Kidney epithelial cell (primary cell): Measurements from ENCODE around the gene MAML2. TPM values are rescaled to one million over a fixed set of nuclear protein-coding genes. Genes with fewer than 3 reads are reported as not detected.

Source experiments
- DNase-seq: peaks from one replicate; pipeline ENCODE4 v3.0.0-alpha.2; 2010; ENCODE audit warnings: low read depth
- H3K27me3 ChIP-seq: 2 replicates; pipeline ENCODE4 v1.6.0; 2011; ENCODE audit warnings: low read length; ENCODE audit not compliant: control insufficient read depth, insufficient read depth
- H3K36me3 ChIP-seq: 2 replicates; pipeline ENCODE4 v1.5.1; 2011; ENCODE audit warnings: low read length; ENCODE audit not compliant: control insufficient read depth, insufficient read depth
- H3K4me3 ChIP-seq: 2 replicates; pipeline ENCODE4 v1.5.1; 2011; ENCODE audit warnings: low read depth, mild to moderate bottlenecking, control low read depth, low read length
- total RNA-seq: library from RNA; depleted of rRNA; stranded (reverse); fragments of >200 nt; gene quantifications from 2 replicates; pipeline ENCODE4 v1.2.3, GENCODE V29; 2015
- TF ChIP-seq, protein P1 (sequence below): IDR thresholded peaks from 2 replicates; pipeline ENCODE4 v1.5.1; 2011; ENCODE audit warnings: mild to moderate bottlenecking, moderate library complexity, low read length, control low read depth, inconsistent platforms; ENCODE audit not compliant: insufficient read depth, poor library complexity, severe bottlenecking

The MAML2 gene
- total RNA-seq, 1 donor from 2014 or later = 12.3 TPM

DNA sequence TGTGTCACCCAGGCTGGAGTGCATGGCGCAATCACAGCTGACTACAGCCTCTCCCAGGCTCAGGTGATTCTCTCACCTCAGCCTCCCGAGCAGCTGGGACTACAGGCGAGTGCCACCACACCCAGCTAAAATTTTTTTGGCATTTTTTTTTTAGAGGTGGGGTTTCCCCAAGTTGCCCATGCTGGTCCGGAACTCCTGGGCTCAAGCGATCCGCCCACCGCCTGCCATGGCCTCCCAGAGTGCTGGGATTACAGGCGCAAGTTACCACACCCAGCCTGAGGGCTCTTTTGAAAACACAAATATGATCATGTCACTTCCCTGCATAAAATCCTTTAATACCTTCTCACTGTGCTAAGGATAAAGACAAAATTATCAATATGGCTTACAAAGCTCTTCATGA lies 88.1 kb downstream of the MAML2 start:
- no peak for DNase-seq
- TF ChIP-seq, protein P1, sequence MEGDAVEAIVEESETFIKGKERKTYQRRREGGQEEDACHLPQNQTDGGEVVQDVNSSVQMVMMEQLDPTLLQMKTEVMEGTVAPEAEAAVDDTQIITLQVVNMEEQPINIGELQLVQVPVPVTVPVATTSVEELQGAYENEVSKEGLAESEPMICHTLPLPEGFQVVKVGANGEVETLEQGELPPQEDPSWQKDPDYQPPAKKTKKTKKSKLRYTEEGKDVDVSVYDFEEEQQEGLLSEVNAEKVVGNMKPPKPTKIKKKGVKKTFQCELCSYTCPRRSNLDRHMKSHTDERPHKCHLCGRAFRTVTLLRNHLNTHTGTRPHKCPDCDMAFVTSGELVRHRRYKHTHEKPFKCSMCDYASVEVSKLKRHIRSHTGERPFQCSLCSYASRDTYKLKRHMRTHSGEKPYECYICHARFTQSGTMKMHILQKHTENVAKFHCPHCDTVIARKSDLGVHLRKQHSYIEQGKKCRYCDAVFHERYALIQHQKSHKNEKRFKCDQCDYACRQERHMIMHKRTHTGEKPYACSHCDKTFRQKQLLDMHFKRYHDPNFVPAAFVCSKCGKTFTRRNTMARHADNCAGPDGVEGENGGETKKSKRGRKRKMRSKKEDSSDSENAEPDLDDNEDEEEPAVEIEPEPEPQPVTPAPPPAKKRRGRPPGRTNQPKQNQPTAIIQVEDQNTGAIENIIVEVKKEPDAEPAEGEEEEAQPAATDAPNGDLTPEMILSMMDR = no peak

DNA sequence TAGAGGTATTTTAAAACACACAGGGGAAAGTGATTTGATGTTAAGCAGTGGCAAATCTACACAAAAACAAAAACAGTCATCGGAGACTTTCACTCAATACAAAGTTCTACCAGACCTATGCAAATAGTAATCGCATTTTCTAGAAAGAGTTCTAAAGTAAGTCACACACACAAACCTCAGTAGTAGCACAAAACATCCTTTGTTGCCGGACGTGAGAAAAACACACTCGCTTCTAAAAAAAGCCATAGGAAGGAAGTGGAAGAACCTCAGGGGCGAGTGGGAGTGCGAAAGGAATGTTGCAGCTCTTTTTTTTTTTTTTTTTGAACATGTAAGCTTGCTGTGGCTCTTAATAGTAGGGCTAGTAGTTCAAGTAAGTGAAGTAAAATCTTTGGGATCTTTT lies 88.9 kb downstream of the MAML2 start:
- TF ChIP-seq, protein P1 = no peak
- Histone ChIP-seq H3K27me3 (no peaks in the 10 kb centered on the region), H3K36me3 (no peaks in the 10 kb centered on the region), H3K4me3 (no peak overlapping the region)
- DNase-seq = no peak

More for the DNA sequence above, 88.1 kb downstream of the MAML2 start:
- Histone ChIP-seq H3K36me3 (no peaks in the 10 kb centered on the region), H3K4me3 (no peak overlapping the region), H3K27me3 (no peaks in the 10 kb centered on the region)

DNA sequence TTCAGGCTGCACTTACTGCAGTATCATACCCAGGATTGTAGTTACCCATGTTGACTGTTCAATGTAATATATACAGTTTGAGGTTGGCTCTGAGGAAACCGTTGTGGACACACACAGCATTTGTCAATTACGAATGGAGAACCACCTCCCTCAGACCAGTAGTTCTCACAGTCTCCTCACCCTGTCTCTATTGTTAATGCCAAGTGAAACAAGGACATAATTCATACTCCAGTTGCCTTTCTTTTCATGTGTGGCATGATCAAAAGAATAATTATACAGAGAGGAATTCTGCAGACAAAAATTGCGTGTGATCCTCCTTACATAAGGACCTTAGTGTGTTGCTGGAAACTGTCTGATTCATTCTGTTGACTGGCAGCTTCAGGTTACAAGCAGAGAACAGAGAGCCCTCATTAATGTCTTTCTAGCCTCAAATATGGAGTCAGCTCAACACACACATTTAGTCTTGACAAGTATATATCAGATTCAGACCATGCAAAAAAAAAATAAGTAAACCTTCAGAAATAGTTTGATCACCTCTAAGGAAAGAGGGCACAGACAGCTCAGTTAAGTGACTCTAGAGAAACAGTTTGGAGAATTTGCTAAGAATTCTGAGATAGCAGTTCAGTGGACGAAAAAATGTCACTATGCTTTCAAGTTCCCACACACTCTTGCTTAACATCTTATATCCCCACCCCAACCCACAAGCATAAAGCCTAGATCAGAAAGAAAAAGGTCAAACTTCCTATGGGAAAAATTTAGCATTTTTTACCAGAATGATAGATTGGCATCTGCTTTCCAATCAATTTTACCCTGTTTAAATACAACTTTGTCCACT lies 96.1 kb downstream of the MAML2 start:
- H3K36me3 ChIP-seq = no peaks in the 10 kb centered on the region
- no peak overlapping the region for H3K4me3 ChIP-seq
- no peak for DNase-seq
- no peaks in the 10 kb centered on the region for H3K27me3 ChIP-seq
- TF ChIP-seq, protein P1 = no peak

DNA sequence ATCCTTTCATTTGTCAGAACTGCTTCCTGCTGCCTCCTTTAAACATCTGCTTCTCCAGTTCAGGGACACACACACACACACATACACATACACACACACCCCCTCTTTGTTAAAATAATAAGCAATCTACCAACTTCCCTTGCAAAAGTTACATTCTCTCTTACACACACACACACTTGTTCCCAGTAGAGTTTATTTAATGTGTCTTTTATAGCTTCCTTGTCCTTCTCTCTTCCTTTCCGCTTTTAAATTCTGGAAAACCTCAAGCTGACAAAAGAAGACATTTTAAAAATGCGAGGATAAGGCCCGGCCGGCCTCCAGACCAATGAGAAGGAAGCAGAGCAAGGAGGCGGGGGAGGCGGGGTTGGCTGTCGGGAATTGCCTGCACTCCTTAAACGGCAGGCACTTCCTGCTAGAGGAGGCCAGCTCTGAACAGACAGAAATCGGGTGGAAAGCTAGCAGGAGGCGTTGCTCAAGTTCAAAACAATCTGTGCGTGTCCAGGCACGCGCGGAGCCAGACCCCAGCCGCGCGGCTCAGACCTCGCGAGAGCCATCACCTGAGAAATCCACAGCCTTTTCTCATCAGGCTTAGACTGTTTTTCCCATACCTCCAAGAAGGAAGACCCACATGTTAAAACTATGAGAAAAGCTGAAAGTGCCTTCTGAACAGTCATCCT lies 99.9 kb downstream of the MAML2 start:
- no peaks in the 10 kb centered on the region for H3K36me3 ChIP-seq
- H3K4me3 ChIP-seq = peak overlapping the region; percentile 26
- TF ChIP-seq, protein P1 = no peak
- H3K27me3 ChIP-seq = no peaks in the 10 kb centered on the region
- DNase-seq = peak; percentile 94

DNA sequence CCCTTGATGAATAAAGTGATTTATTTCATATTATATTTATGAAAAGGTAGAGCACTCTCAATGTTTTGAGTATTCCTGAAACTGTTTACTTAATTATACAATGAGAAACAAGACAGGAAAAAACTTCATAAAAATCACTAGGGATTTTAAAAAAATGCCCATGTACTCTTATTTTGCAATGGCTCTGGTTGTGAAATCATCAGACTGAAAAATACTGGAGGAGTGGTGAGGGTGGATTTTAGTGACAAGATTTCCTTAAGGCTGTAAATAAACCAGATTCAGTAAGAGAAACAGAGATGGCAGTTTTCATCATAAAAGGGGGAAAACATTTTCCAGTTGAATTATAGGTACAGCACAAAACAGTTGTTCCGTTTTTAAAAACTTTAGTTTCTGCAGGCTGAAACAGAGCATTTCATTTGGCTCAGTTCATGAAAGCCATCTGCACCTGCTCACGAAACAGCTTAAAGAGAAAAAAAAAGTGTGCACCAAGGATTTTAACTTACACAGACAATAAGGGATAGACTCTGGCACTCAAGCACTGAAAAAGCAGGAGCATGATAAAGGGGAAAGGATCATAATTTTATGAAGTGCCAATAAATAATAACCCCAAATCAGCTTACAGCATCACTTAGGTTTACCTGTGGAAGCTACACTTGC lies 100.7 kb downstream of the MAML2 start:
- DNase-seq = no peak
- Histone ChIP-seq H3K27me3 (no peaks in the 10 kb centered on the region), H3K36me3 (no peaks in the 10 kb centered on the region), H3K4me3 (no peak overlapping the region)
- TF ChIP-seq, protein P1 = no peak
